Urothelium cell line (cell line): ENCODE results near the gene C15orf40.
"Not testable (repeated sequence)": the region's sequence is repeated elsewhere in the genome, so short reads cannot be mapped to it uniquely, and the experiment has no call there.

Experiments
- DNase-seq: peaks from one replicate; pipeline ENCODE4 v3.0.0; 2011; ENCODE audit warnings: low spot score, mixed read lengths
- FAIRE-seq: peaks from 2 replicates; lab custom pipeline; 2011; peaks lifted over from hg19 to GRCh38; lab: Jason Lieb, UNC

C15orf40 gene

DNA sequence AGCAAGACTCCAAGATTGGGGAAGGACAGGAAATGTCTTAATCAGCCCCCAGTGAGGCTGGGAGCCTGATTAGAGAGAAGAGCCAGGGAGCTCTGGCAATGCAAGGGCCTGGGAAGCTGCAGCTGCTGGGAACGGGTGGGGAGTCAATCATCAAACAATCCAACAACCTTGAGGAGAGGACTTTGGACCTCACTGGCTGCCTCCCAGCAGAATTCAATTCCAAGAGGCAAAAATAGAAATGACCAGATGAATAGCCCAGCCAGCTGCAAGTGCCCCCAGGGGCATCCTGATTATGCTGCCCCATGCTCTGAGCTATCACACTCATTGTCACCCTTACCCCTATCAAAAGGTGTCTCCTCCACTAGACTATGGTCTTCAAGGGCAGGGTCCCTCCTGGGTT lies 52.8 kb downstream of the C15orf40 start:
- FAIRE-seq (no peak), DNase-seq (no peak)

DNA sequence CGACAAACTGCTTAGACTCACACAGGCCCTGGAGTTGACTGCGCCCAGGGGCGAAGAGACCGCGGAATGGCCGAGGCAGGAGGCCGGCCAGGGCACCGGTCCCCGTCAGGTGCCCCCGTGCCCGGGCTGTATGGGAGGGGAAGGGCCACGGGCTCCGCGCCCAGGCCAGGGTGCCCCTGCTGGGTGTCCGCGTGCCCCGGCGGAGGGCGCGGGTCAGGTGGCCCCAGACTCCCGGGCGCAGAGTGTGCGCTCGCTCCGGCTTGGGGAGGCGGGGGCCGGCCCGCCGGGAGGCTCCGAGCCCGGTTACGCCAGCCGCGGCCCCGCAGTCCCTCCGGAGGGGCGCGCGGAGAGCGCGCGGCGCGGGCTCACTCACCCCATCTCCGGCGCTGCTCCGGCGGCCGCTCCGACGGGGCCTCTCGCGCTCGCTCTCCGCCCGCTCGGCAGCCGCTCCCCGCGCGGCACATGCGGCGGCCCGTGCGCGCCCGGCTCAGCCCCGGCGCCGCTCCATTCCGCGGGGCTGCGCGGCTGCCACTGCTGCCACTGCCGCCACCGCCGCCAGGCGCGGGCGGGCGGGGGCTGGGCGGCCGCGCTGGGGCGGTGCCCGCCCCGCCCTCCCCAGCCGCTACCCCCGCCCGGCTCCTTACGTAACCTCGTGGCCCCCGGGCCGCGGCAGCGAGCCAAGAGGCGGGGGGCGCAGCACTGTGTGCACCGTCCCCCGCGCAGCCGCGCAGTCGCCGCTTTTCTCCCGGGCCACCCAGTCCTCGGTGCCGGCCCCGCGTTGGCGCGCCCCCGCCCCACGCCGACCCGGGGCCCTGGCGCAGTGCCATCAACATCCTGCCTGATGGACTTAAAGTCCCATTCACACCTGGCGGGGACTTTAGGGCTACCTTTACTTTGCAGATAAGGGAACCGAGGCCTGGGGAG lies 59.0 kb downstream of the C15orf40 start, which contains the start of gene HOMER2:
TSS of gene HOMER2 (minus strand) at position 563 of the 924 bp plus-strand sequence. CDS start at position 378, 185 bp downstream.
- FAIRE-seq (no peak), DNase-seq (peak; percentile 81)

DNA sequence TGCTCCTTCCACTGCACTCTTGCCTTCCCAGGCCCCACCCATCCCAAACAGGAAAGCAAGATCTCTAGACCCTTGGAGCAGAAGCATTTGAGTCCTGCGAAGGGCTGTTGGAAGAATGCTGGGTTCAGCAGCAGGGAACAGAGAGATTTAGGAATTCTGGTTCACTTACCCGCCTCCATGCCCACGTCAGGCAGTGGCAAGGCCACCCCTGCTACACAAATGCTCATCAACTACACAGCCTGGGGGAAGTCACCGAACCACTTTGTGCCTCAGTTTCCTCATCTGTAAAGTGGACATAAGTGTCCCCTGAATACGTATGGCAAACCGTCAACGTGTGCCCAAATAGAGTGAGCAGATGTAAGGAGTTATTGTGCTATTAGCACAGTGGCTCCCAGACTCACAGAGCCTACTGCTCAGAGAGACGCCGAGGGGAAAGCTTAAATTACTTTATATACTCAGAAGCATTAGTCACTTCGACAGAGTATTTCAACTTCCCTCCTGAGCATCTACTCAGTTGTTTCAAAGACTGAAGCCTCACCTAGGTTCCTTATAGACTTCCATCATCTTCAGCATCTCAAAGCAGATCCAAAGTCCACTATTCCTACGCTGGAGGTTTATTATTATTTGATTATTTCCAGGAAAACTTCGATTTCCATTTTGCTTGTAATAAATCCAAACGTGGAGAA lies 59.8 kb downstream of the C15orf40 start:
- FAIRE-seq (no peak), DNase-seq (peak; percentile 38)

DNA sequence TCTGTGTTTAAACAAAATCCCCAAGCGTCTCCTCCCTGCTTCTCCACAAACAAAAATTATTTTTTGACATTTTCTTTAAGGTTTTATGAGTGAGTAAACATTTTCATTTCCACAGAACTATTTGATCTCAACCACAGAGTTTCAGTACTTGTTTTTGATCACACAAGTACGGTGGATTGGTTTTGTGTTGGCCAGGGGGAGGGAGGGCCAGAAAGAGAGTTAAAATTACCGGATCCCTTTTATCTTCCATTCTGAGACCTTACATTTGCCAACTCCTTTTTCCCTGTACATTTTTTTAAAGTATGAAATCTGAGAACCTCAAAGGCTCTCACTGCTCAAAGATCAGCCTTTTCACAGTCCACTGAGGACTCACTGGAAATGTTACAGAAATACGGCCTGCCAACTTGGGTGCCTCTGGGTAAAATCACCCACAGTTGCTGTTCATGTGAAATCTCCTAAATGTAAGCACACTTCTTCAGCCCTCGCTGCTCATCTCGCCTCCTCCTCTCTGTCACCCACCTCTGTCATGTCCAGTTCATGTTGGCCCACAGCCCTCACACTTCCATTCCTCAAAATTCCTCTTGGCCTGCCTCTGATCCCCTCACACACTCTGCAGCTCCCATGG lies 60.6 kb downstream of the C15orf40 start:
- DNase-seq (no peak), FAIRE-seq (no peak)

DNA sequence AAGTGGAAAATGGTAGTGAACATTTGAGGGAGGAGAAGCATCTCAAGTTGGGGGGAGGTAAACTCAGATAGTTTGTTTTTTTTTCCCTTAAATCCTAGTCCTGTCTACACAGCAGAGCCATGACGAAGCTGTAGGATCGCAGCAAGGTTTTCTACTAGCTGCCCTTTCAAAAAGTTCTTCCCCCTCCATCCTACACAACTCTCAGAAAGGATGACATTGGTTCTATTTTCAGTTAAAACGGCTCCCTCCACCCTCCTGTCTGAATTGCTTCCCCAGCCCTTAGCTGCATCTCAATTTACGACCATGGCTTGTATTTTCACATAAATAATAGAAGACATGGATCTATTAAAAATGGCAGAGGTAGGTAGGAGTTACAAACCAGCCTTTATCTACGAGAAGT lies 61.1 kb downstream of the C15orf40 start:
- no peak for FAIRE-seq
- no peak for DNase-seq

DNA sequence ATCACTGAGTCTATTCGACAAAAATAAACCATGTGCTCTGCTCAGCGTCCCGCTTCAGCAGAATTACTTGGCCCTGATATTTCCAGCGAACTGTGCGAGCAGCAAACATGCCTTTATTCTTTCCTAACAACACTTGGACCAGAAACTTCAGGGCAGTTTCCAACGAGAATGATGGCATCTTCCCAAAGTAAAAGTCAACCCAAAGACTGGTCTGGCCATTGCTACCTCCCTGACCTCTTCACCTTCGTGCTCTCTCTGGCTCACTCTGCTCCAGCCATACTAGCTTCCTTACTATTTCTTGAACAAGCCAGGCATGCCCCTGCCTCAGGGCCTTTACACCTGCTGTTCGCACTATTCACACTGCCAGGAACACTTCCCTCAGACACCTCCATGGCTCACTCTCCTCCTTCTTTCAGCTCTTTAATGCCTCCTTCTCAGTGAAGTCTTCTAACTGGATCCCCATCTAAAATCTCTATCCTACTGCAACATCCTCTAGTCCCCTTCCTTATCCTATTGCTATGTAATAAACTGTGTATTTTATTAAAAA lies 65.2 kb downstream of the C15orf40 start:
- DNase-seq = no peak
- no peak for FAIRE-seq

DNA sequence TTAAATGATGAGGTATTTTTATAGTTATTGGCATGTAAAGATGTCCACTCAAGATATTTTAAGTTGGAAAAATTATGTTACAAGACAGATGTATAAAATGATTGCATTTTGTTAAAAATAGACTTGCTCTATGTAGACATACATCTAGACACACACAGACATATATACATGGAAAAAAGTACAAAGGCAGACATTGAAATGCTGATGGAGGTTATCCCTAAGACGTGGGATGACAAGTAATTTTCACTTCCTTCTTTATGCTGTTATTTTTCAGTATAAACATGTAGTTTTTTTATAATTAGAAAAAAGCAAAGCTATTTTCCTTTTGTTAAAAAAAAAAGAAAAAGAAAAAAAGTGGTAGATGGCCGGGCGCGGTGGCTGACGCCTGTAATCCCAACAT lies 66.1 kb downstream of the C15orf40 start:
- FAIRE-seq = no peak
- DNase-seq = no peak

DNA sequence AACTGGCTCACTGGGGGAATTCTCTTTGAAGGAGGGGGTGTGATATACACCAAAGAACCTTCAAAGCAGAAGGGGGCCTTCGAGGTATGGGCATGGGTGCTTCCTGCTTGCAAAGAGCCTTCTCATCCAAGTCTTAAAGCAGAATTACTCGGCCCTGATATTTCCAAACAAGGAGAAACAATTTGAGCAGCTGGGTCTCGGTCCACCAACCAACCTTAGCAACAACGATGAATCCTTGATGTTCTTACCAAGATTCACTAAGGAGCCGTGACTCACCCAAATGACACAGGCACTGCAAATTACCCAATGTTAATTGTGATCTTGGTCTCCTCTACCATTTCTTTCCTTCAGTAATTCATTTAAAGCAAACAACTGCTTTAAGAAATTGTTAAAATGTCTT lies 66.6 kb downstream of the C15orf40 start:
- FAIRE-seq (no peak), DNase-seq (no peak)

DNA sequence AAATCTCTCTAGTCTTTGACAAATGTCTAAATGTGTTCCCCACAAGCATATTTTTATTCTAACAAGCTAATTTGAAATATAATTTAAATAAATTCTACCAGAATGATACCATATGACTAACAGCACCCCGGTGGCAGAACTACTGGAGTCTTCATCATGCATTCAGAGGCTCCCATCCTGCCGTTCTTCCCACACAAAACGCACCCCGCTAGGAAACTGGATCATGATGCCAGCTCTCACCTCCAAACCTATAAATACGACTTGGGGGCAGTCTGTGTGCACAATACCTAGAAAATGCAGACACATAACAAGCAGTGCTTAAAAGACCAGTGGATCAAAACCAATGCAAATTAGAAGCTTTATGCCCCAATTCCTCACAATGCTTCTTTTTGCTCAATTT lies 67.4 kb downstream of the C15orf40 start:
- no peak for DNase-seq
- FAIRE-seq = no peak

DNA sequence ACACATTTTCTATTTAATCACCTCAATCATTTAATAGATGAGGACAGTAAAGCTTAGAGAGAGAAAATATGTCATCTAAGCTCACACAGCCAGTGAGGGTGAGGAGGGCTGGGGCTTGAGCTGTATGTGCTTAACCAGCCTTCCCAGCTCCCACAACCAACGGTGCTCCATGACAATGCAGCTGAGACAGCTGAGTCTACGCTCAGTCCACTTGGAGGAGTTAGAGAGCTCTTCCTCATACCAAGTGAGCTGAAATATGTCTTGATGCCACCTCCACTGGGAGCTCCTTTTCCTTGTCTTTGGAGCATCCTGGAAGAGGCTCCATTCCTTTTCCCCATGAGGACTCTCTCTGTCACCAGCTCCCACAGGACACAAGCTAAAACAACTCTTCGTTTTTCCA lies 68.3 kb downstream of the C15orf40 start:
- FAIRE-seq = no peak
- DNase-seq = no peak

DNA sequence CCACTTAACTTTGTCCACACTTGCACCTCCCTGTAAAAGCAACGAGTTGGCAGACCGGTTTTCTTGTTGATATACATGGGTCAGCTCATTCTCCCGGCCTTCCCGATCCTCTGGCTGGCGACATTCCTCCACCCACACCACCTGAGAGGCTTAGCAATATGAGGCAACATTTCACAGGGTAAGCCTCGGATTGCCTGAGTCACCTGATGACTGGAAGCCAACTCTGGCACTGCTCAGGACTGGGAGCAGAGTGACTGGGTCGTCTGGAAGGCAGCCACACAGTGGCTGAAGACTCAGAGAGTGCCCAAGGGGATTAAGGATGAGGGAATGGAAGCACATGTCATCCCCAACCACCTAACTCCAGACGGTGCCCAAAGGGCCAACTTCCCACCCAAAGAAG lies 68.7 kb downstream of the C15orf40 start:
- FAIRE-seq = no peak
- peak; percentile 59 for DNase-seq

DNA sequence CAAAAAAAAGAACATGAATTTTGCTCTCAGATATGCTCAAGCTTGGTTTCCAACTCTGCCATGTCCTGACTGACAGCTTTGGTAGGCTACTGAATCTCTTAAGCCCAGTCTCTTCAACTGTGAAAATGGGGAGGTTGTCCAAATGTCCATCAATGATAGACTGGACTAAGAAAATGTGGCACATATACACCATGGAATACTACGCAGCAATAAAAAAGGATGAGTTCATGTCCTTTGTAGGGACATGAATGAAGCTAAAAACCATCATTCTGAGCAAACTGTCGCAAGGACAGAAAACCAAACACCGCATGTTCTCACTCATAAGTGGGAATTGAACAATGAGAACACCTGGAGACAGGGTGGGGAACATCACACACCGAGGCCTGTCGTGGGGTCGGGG lies 71.8 kb downstream of the C15orf40 start:
- DNase-seq, FAIRE-seq: not testable (repeated sequence)
